HEK293T (cell line): ENCODE data around the gene TAF5.

Source experiments
- CTCF ChIA-PET: fragments of 350-600 bp; formaldehyde crosslinking; extraction: SDS; loops from one replicate; lab custom pipeline; 2021; ENCODE audit warnings: antibody characterized with exemption, inconsistent platforms; lab: Yijun Ruan, JAX
- POLR2A ChIA-PET: fragments of 350-600 bp; formaldehyde crosslinking; extraction: SDS; loops from one replicate; lab custom pipeline; 2020; ENCODE audit warnings: antibody characterized with exemption, inconsistent platforms; lab: Yijun Ruan, JAX
- DNase-seq: peaks from one replicate; pipeline ENCODE4 v3.0.0; 2012; ENCODE audit warnings: mixed read lengths; ENCODE audit errors: extremely low spot score
- ARNT ChIP-seq: fragments of 450-650 bp; IDR thresholded peaks from 2 replicates; pipeline ENCODE4 v1.6.1; 2017; ENCODE audit warnings: mild to moderate bottlenecking
- BHLHE40 ChIP-seq: fragments of 450-650 bp; IDR thresholded peaks from 2 replicates; pipeline ENCODE4 v1.6.1; 2016; ENCODE audit warnings: mild to moderate bottlenecking, moderate library complexity, borderline replicate concordance
- CTBP1 ChIP-seq: fragments of 450-650 bp; IDR thresholded peaks from 2 replicates; pipeline ENCODE4 v1.6.1; 2016; ENCODE audit warnings: borderline replicate concordance
- ELF4 ChIP-seq: fragments of 450-650 bp; IDR thresholded peaks from 2 replicates; pipeline ENCODE4 v1.6.1; 2017; ENCODE audit warnings: antibody characterized with exemption
- FOXA1 ChIP-seq: fragments of 450-650 bp; IDR thresholded peaks from 2 replicates; pipeline ENCODE4 v1.6.1; 2016; ENCODE audit warnings: mild to moderate bottlenecking
- FOXK2 ChIP-seq: fragments of 450-650 bp; IDR thresholded peaks from 2 replicates; pipeline ENCODE4 v1.6.1; 2016; ENCODE audit warnings: mild to moderate bottlenecking
- FOXM1 ChIP-seq: fragments of 450-650 bp; IDR thresholded peaks from 2 replicates; pipeline ENCODE4 v1.6.1; 2017; ENCODE audit warnings: mild to moderate bottlenecking, borderline replicate concordance
- HDGF ChIP-seq: fragments of 450-650 bp; IDR thresholded peaks from 2 replicates; pipeline ENCODE4 v1.6.1; 2017; ENCODE audit warnings: antibody characterized with exemption, borderline replicate concordance
- L3MBTL2 ChIP-seq: fragments of 450-650 bp; conservative IDR thresholded peaks from 2 replicates; pipeline ENCODE4 v1.6.1; 2016; ENCODE audit warnings: mild to moderate bottlenecking
- LEF1 ChIP-seq: fragments of 450-650 bp; IDR thresholded peaks from 2 replicates; pipeline ENCODE4 v1.6.1; 2017; ENCODE audit warnings: mild to moderate bottlenecking, borderline replicate concordance
- NFRKB ChIP-seq: fragments of 450-650 bp; IDR thresholded peaks from 2 replicates; pipeline ENCODE4 v1.6.1; 2016; ENCODE audit warnings: mild to moderate bottlenecking, moderate library complexity
- SP1 ChIP-seq: fragments of 450-650 bp; IDR thresholded peaks from 2 replicates; pipeline ENCODE4 v1.6.1; 2017
- SUZ12 ChIP-seq: fragments of 450-650 bp; IDR thresholded peaks from 2 replicates; pipeline ENCODE4 v1.6.1; 2016; ENCODE audit warnings: mild to moderate bottlenecking
- TARDBP ChIP-seq: fragments of 450-650 bp; IDR thresholded peaks from 2 replicates; pipeline ENCODE4 v1.6.1; 2016
- ZNF384 ChIP-seq: fragments of 450-650 bp; IDR thresholded peaks from 2 replicates; pipeline ENCODE4 v1.6.1; 2016
- TF ChIP-seq, protein P1 (sequence below): fragments of 450-650 bp; IDR thresholded peaks from 2 replicates; pipeline ENCODE4 v1.6.1; 2016

TAF5 gene

GRCh38 chr10:103419101-103419500 lies 51.3 kb downstream of the TAF5 start:
- ChIA-PET POLR2A (no interaction called here), CTCF (no interaction called here)
- DNase-seq, result no peak
- TF ChIP-seq ZNF384 (no peak), L3MBTL2 (no peak), ARNT (no peak), CTBP1 (no peak), LEF1 (no peak), SUZ12 (no peak), TARDBP (no peak), ELF4 (no peak), FOXA1 (no peak), FOXM1 (no peak), HDGF (no peak), NFRKB (no peak), BHLHE40 (no peak), FOXK2 (no peak)
- TF ChIP-seq, protein P1, sequence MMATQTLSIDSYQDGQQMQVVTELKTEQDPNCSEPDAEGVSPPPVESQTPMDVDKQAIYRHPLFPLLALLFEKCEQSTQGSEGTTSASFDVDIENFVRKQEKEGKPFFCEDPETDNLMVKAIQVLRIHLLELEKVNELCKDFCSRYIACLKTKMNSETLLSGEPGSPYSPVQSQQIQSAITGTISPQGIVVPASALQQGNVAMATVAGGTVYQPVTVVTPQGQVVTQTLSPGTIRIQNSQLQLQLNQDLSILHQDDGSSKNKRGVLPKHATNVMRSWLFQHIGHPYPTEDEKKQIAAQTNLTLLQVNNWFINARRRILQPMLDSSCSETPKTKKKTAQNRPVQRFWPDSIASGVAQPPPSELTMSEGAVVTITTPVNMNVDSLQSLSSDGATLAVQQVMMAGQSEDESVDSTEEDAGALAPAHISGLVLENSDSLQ, result no peak

DNA sequence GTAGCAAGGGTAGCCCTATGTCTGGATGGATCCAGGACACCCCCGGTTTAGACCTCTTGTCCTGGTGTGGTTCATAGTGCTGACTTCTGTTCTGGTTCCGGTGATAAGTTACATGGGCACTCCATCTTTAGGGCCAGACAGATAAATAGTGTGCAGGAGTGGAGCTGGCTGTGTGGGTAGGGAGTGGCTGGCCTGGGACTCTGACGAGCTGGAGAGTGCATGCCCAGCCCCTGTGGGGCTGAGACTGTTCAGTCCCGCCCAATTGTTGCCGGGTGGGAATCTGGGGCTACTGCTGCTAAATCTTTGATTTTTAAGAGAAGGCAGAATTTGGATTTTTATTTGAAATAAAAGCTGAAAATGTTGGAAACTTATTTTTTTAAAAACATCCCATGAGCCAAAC lies 56.0 kb downstream of the TAF5 start:
- ChIA-PET POLR2A (no interaction called here), CTCF (no interaction called here)
- TF ChIP-seq SUZ12 (no peak), FOXA1 (no peak), FOXM1 (no peak), TARDBP (no peak), BHLHE40 (no peak), L3MBTL2 (no peak), FOXK2 (no peak), SP1 (no peak), CTBP1 (no peak), ARNT (no peak), ELF4 (no peak), LEF1 (no peak), NFRKB (no peak), HDGF (no peak), ZNF384 (no peak)
- TF ChIP-seq, protein P1, result no peak
- no peak for DNase-seq

GRCh38 chr10:103427866-103428265 lies 60.1 kb downstream of the TAF5 start:
- ChIA-PET CTCF (no interaction called here), POLR2A (no interaction called here)
- DNase-seq, result no peak
- TF ChIP-seq ELF4, result no peak
- no peak for TF ChIP-seq FOXM1
- TF ChIP-seq HDGF, result no peak
- no peak for TF ChIP-seq ARNT
- TF ChIP-seq LEF1, result no peak
- no peak for TF ChIP-seq CTBP1
- TF ChIP-seq, protein P1, result no peak
- no peak for TF ChIP-seq SUZ12
- no peak for TF ChIP-seq SP1
- no peak for TF ChIP-seq ZNF384
- no peak for TF ChIP-seq BHLHE40

- POLR2A ChIA-PET, result no interaction called here
- CTCF ChIA-PET, result no interaction called here
- TF ChIP-seq FOXM1, result no peak
- TF ChIP-seq, protein P1, result no peak
- no peak for TF ChIP-seq FOXK2
- TF ChIP-seq HDGF, result no peak
- TF ChIP-seq BHLHE40, result no peak
- TF ChIP-seq ELF4, result no peak
- no peak for TF ChIP-seq FOXA1
- TF ChIP-seq SUZ12, result no peak
- TF ChIP-seq CTBP1, result no peak
- TF ChIP-seq NFRKB, result no peak
- no peak for DNase-seq
Observed at GRCh38 chr10:103428989-103429643, 61.3 kb downstream of the TAF5 start.

DNA sequence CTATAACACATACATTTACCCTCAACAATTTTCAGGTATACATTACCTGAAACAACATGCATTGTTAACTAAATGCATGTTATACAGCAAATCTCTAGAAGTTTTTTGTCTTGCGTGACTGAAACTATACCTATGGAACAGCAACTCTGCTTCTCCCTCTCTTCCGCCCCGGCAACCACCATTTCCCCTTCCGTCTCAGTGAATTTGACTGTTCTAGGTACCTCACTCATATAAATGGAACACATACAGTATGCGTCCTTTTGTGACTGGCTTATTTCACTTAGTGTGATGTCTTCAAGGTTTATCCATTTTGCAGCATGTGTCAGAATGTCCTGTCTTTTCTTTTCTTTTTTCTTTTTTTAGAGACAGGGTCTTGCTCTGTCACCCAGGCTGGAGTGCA lies 61.9 kb downstream of the TAF5 start:
- no peak for DNase-seq
- TF ChIP-seq SP1, result no peak
- no peak for TF ChIP-seq TARDBP
- ChIA-PET CTCF (interaction anchor here (0.6 kb wide), 1 partner anchor 177 kb away, joined by 3 read pairs; no protein-coding TSS in a partner anchor), POLR2A (no interaction called here)

GRCh38 chr10:103431902-103432301 lies 64.1 kb downstream of the TAF5 start:
- DNase-seq, result no peak
- ChIA-PET CTCF (no interaction called here), POLR2A (no interaction called here)
- TF ChIP-seq BHLHE40 (no peak), TARDBP (no peak), CTBP1 (no peak), L3MBTL2 (no peak), NFRKB (no peak), FOXK2 (no peak), ARNT (no peak), HDGF (no peak), ELF4 (no peak), LEF1 (no peak), ZNF384 (no peak), SP1 (no peak), FOXM1 (no peak), FOXA1 (no peak)
- TF ChIP-seq, protein P1, result no peak
